Upper lobe of right lung (tissue), 1 donor: ENCODE measurements around the gene PRR35. TPM values are rescaled to one million over a fixed set of nuclear protein-coding genes. Genes with fewer than 3 reads are reported as not detected.

Experiments
- ATAC-seq: fragments of 200-7000 bp; cut with Tn5 transposase; one replicate; pipeline ENCODE4 v1.9.1; 2020; ENCODE audit warnings: mild to moderate bottlenecking, moderate library complexity
- DNase-seq: peaks from one replicate; pipeline ENCODE4 v3.0.0-alpha.2; 2020
- H3K27ac ChIP-seq: fragments of 200-600 bp; one replicate; pipeline ENCODE4 v1.8.0; 2022
- H3K27me3 ChIP-seq: fragments of 200-600 bp; one replicate; pipeline ENCODE4 v1.8.0; 2022; ENCODE audit warnings: mild to moderate bottlenecking
- H3K36me3 ChIP-seq: fragments of 200-600 bp; one replicate; pipeline ENCODE4 v1.8.0; 2022
- H3K4me1 ChIP-seq: fragments of 200-600 bp; one replicate; pipeline ENCODE4 v1.8.0; 2022
- H3K4me3 ChIP-seq: fragments of 200-600 bp; one replicate; pipeline ENCODE4 v1.8.0; 2022; ENCODE audit warnings: mild to moderate bottlenecking
- H3K9me3 ChIP-seq: fragments of 200-600 bp; one replicate; pipeline ENCODE4 v1.8.0; 2022
- intact Hi-C: fragments of 100-400 bp; cut with DNase I; formaldehyde crosslinking; loops from one replicate; pipeline ENCODE4 v1.11.0; 2022
- total RNA-seq: library from RNA; stranded (reverse); fragmentation: NEBNext Ultra II Directional; extraction: Animal tissue kit (Norgen Biotek cat#: 25700); gene quantifications from one replicate; pipeline ENCODE4 v1.2.1, GENCODE V29; 2021
- TF ChIP-seq, protein P1 (sequence below): fragments of 200-600 bp; IDR thresholded peaks from one replicate; pipeline ENCODE4 v1.8.0; 2022; ENCODE audit warnings: antibody characterized with exemption
- donor health status: DM: no; HTN: yes; CAD: no; lungs with severe emphysema.

PRR35 gene
- total RNA-seq, 1 donor from 2014 or later: not detected

DNA sequence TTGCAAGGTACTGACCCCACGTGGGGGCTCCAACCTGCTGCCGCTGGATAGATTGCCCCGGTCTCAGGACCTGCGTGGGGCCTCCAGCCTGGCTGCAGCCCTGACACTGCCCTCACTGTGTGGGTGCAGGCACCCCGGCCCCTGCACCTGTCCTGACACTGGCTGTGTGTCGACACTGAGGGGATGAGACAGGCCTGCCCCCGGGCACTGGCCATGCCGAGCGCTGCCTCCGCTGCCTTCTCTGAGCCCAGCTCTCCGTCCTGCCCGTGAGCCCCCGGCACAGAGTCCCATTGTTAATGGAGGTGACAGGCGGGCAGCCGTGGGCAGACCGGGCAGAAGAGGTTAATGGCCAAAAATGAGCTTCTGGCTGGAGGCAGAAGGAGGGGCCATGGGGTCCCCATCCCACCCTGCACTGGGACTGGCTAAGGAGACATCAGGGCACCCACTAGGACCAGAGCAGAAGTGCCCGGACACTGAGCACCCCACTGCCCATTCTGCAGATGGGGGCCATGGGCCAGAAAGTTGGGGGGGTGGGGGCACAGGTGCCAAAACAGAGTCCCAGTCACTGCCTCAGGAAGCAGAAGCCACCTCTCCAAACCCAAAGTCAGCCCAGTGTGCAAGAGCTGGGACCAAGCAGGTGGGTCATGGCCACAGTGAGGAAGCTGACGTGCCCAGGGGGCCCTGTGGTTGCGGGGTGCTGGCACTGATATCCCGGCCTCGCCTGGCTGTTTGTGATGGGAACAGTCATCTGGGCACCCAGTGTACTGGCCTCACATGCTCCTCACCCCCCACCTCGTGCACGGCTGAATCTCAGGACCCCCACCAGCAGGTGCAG lies 2.5 kb upstream of the PRR35 start:
- Histone ChIP-seq H3K36me3 (peaks cover 2% of the 10 kb centered on the region), H3K27ac (no peak overlapping the region), H3K27me3 (peaks cover 29% of the 10 kb centered on the region), H3K4me1 (no peaks in the 10 kb centered on the region), H3K4me3 (no peak overlapping the region), H3K9me3 (no peaks in the 10 kb centered on the region)
- intact Hi-C loops: no loop called here
- ATAC-seq (no peak), DNase-seq (no peak)
- TF ChIP-seq, protein P1, sequence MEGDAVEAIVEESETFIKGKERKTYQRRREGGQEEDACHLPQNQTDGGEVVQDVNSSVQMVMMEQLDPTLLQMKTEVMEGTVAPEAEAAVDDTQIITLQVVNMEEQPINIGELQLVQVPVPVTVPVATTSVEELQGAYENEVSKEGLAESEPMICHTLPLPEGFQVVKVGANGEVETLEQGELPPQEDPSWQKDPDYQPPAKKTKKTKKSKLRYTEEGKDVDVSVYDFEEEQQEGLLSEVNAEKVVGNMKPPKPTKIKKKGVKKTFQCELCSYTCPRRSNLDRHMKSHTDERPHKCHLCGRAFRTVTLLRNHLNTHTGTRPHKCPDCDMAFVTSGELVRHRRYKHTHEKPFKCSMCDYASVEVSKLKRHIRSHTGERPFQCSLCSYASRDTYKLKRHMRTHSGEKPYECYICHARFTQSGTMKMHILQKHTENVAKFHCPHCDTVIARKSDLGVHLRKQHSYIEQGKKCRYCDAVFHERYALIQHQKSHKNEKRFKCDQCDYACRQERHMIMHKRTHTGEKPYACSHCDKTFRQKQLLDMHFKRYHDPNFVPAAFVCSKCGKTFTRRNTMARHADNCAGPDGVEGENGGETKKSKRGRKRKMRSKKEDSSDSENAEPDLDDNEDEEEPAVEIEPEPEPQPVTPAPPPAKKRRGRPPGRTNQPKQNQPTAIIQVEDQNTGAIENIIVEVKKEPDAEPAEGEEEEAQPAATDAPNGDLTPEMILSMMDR: no peak

DNA sequence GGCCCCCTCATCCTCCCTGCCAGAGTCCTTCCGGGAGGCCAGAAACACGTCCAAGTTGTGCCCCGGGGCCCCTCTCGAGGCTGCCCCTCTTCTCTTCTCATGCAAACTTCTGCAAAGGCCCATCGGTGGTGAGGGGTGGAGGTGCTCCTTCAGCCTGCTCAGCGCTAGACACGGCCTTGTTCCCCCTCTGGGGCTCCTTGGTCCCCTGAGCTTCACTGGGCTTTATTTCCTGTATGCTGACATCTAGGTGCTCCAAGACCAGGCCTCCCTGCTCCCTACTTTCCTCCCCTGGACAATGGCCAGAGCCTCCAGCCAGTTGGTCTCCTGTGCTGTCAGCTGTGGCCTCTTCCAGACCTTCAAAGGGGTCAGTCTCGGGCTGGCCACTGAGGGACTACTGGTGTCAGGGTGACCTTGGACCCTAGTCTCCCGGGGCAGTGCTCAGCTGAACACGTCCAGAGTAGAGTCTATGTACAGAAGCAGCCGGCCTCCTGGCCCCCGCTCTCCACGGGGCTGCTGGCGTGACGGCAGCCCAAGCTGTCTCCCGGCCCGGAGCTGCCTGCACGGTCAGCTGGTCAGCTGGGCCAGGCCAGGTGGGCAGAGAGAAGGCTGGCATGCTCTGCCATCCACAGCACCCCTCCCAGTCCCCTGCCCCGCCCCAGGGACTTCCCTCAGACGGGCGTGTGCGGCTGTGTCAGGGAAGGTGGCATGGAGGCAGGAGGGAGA lies 1.7 kb upstream of the PRR35 start:
- no peak for DNase-seq
- ATAC-seq: no peak
- H3K9me3 ChIP-seq: no peaks in the 10 kb centered on the region
- no peaks in the 10 kb centered on the region for H3K36me3 ChIP-seq
- H3K4me1 ChIP-seq: no peaks in the 10 kb centered on the region
- intact Hi-C loops: no loop called here
- peaks cover 29% of the 10 kb centered on the region for H3K27me3 ChIP-seq
- no peak overlapping the region for H3K4me3 ChIP-seq
- H3K27ac ChIP-seq: no peak overlapping the region
- TF ChIP-seq, protein P1: no peak

DNA sequence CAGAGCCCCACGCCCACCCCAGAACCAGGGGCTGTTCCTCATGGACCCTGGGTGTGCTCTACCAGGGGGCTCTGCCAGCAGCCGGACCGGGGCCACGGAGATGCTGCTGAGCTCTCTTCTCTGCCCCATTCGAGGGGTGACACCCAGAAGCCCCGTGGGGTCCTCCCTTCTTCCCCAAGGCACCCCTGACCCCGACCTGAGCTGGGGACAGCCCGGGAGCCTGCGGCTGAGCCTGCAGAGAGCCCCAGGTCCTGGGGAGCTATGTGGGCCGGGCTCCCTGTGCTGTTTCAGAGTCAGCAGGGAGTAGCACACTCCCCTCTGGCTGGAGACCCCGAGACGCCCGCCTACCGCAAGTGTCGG lies 1.2 kb upstream of the PRR35 start:
- DNase-seq: no peak
- H3K9me3 ChIP-seq: no peaks in the 10 kb centered on the region
- no peak for ATAC-seq
- H3K27ac ChIP-seq: no peak overlapping the region
- H3K36me3 ChIP-seq: no peaks in the 10 kb centered on the region
- H3K4me1 ChIP-seq: no peaks in the 10 kb centered on the region
- intact Hi-C loops: no loop called here
- no peak overlapping the region for H3K4me3 ChIP-seq
- TF ChIP-seq, protein P1: no peak
- H3K27me3 ChIP-seq: peaks cover 29% of the 10 kb centered on the region

DNA sequence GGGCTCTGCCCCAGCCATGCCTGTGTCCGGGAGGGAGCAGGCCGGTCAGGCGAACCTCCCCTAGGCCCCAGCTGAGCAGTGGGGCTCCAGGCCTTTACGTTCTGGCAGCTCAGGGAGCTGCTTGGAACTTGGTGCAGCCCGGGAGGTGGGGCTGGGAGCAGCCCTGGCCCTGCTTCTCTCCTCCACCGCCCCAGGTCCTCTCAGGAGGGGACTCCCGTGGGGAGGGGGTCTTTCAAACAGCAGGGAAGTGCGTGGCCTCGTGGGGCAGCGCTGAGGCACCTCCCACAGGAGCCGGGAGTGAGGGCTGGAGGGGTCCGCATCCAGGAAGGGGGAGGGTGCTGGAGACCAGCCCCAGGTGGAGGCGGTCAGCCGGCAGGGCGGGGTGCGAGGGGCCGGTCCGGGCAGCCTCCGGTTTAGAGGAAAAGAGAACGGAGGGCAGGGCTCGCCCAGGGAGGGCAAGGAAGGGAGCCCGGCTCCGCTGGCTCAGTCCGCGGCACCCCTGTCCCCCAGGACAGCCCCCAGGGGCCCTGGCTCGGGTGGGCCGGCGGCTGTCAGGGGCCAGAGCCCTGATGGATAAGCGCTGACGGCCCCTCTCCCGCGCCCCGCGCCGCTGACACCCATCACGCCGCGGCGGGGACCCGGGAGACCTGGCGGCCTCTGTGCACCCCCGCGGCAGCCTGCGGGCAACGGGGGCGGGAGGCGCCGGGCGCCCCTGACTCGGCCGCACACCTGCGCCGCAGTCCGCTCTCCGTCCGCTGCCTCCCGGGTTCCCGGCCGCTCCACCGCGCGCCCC lies 587 bp upstream of the PRR35 start:
- Histone ChIP-seq H3K4me3 (no peak overlapping the region), H3K9me3 (no peaks in the 10 kb centered on the region), H3K36me3 (no peaks in the 10 kb centered on the region), H3K27me3 (peaks cover 29% of the 10 kb centered on the region), H3K4me1 (no peaks in the 10 kb centered on the region), H3K27ac (no peak overlapping the region)
- intact Hi-C loops: no loop called here
- DNase-seq (no peak), ATAC-seq (no peak)
- TF ChIP-seq, protein P1: no peak

DNA sequence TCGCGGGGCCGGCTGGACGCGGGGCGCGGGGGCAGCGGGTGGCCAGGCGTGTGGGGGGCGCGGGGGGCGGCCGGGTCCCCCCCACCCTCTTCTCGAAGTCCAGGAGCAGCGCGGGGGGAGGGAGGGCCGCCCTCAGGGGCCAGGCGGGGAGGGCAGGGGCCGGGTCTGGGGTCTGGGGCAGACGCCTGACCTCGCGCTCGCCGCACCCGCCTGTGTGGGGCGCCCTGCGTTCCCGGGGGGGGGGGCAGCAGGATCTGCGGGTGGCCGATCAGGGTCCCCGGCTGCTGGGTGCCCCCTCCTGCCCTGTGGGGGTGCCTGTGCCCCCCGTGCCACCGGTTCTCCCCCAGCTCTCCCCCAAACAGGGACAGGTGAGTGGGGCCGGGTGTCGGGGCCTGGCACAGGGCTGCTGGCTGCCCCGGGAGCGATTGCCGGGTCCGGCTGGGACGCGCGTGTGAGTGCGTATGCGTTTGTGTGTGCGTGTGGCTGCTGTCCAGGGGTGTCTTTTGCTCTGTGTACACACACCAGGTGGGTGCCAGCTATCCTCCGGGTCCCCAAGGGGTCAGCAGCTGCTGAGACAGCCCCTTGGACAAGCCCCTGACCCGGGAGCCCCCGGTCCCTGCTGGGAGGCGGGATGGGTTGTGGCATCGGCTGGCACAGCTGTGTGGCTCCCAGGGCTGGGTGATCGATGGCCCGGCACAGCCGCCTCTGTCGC lies 663 bp downstream of the PRR35 start:
- Histone ChIP-seq H3K27ac (no peak overlapping the region), H3K36me3 (no peaks in the 10 kb centered on the region), H3K4me1 (peaks cover under 1% of the 10 kb centered on the region), H3K4me3 (no peak overlapping the region), H3K9me3 (no peaks in the 10 kb centered on the region), H3K27me3 (peaks cover 29% of the 10 kb centered on the region)
- intact Hi-C loops: no loop called here
- DNase-seq (no peak), ATAC-seq (no peak)
- TF ChIP-seq, protein P1: no peak
